ENCODE measurements around the gene IP6K2.

DNA sequence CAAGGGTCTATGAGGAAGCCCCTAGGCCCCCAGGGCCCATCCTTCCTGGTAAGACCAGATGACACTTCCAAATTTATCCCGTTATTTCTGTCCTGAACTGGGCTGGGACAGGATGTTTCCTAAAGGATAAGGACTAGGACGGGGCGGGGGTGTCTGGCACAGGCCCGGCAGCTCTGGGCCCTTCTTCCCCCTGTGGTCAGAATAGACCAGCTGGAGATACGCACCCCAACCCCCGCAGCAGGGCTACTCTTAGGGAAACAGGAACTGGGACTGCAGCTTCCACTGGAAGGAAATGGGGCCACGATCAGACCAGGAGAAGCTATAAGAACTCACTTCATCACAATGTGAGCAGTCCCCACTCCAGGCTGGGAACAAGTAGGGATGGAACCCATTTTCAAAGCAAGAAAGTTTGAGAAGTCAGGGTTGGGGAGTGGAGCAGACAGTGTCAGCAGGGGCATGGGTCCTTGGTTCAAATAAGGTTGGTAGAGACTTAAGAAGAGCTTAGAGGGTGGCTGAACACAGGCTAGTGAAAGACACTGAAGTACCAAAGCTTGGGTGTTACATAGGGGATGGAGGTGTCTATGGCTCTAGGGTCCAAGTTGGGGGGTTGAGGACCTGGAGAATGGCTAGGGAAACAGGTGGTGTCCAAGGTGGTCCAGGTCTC, 32.4 kb downstream of the IP6K2 start:
- TF ChIP-seq, protein P1, sequence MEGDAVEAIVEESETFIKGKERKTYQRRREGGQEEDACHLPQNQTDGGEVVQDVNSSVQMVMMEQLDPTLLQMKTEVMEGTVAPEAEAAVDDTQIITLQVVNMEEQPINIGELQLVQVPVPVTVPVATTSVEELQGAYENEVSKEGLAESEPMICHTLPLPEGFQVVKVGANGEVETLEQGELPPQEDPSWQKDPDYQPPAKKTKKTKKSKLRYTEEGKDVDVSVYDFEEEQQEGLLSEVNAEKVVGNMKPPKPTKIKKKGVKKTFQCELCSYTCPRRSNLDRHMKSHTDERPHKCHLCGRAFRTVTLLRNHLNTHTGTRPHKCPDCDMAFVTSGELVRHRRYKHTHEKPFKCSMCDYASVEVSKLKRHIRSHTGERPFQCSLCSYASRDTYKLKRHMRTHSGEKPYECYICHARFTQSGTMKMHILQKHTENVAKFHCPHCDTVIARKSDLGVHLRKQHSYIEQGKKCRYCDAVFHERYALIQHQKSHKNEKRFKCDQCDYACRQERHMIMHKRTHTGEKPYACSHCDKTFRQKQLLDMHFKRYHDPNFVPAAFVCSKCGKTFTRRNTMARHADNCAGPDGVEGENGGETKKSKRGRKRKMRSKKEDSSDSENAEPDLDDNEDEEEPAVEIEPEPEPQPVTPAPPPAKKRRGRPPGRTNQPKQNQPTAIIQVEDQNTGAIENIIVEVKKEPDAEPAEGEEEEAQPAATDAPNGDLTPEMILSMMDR (IDR thresholded peaks at IDR 0.05), result no peak
- no peak for TF ChIP-seq POLR2A (IDR thresholded peaks at IDR 0.05)
